DOHH2 (cell line): ENCODE results near the gene KLHDC8B.

Experiments
- CTCF ChIP-seq: fragments of 200-600 bp; sonication (generic); IDR thresholded peaks from one replicate; pipeline ENCODE4 v1.5.1; 2014; ENCODE audit warnings: antibody characterized with exemption, mild to moderate bottlenecking, low read depth, low read length; ENCODE audit not compliant: poor library complexity, severe bottlenecking
- EZH2phosphoT487 ChIP-seq: fragments of 200-600 bp; sonication (generic); IDR thresholded peaks from 2 replicates; pipeline ENCODE4 v1.6.1; 2017; ENCODE audit warnings: borderline replicate concordance, mild to moderate bottlenecking, antibody characterized with exemption, low read length, moderate library complexity, mixed read lengths

GRCh38 chr3:49199900-49200281, 28.5 kb downstream of the KLHDC8B start:
- no peak for TF ChIP-seq CTCF
- no peak for TF ChIP-seq EZH2phosphoT487
